GM18520 (cell line): ENCODE measurements around the gene NR1D2.
"Not testable (repeated sequence)": the region's sequence is repeated elsewhere in the genome, so short reads cannot be mapped to it uniquely, and the experiment has no call there.

Source experiments
- ATAC-seq: cut with Tn5 transposase; IDR thresholded peaks from one replicate; pipeline ENCODE4 v1.9.1; 2021; ENCODE audit not compliant: unreplicated experiment

The NR1D2 gene

GRCh38 chr3:24002129-24002528 lies 57.0 kb downstream of the NR1D2 start:
- ATAC-seq = no peak

- ATAC-seq = no peak
Observed at GRCh38 chr3:24003466-24003865, 58.4 kb downstream of the NR1D2 start.

DNA sequence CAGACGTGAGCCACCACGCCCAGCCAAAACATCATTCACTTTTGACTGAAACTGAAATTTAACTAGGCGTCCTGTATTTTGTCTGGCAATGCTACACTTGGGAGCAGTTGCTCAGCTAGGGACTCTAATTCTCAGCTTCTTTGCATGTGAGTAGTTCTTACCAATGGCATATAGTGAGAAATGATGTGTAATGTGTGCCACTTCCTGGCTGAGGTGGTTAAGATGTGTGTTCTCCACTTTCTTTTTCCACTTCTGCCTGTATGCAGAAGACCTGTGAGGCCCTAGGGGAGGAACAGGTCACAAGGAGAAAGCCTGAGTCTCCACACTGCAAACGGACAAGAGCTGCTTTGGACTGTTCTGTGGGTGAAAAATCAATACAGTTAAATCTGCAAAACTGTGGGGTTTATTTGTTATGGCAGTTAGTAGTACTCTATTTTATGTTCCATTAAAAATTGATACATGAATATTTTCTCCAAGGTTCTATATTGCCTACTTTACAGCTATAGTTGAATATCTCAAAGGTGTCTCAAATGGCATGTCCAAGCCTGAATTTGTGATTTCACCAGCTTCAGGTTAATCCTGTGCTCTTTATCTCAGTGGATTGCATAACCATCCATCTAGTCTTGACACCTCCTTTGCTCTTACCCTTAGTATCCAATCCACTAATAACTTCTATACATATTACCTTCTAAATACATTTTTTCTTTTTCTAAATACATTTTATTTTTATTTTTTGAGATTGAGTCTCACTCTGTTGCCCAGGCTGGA lies 59.3 kb downstream of the NR1D2 start:
- ATAC-seq = peak; percentile 95

DNA sequence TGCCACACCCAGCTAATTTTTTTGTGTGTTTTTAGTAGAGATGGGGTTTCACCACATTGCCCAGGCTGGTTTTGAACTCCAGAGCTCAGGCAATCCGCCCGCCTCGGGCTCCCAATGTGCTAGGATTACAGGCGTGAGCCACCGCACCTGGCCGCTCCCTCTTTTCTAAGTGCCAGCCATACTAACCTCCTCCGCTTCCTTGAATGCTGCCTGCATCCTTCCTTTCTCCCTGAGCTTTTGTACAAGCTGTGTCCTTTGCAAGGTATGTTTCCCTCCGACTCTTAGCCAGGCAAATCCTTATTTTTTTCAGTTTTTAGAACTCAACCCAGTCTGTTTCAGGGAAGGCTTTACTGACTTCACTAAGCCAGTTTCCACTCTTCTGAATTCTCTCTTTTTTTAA lies 60.6 kb downstream of the NR1D2 start:
- no peak for ATAC-seq

GRCh38 chr3:24010834-24011233 lies 65.7 kb downstream of the NR1D2 start:
- not testable (repeated sequence) for ATAC-seq

DNA sequence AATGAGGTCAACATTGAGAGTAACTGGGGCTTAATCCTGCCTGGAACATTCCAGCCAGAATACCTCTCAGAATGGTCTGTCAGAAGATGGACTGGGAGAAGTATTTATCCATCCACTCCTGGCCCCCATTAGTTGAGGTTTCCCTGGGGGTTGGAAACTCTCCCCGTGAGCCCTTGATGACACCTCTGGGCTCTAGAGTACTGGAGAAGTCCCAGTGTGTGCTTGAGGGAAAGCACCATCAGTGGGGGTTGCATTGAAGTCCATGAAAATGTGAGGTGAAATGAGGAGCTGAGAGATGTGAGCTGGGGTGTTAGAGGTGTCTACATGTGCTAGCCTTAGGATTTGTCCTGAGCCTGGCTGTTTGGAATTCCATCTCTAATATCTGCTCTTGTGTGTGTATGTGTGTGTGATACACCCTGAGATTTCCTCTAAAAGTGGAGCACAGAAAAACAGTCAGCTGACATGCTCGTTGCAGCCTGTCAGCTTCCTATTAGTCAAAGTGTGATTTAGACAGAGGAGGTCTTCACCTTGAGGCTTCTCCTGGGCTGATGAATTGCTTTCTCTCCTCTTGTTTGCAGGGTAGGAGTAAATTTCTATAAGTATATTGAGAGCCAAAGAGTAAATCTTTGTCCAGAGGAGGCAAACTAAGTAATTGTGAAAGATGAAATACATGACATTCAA lies 67.6 kb downstream of the NR1D2 start:
- peak; percentile 63 for ATAC-seq

DNA sequence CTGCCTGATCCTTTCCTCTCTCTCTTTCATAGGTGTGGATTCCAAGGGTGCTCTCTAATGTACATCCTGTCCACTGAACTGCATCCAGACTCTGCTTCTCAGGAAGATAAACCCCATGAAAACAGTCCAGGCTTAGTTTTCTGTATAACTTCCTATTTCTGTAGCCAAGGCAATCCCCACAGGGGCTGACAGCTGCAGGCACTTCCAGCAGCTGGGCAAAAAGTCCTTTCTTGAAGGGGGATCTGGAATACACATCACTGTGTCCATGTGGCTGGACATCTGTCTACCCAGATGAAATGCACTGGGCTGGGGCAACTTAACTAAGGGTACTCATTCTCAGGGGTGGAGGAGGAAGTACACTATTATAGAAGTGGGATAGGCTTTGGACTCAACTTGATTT lies 72.2 kb downstream of the NR1D2 start:
- ATAC-seq = no peak

DNA sequence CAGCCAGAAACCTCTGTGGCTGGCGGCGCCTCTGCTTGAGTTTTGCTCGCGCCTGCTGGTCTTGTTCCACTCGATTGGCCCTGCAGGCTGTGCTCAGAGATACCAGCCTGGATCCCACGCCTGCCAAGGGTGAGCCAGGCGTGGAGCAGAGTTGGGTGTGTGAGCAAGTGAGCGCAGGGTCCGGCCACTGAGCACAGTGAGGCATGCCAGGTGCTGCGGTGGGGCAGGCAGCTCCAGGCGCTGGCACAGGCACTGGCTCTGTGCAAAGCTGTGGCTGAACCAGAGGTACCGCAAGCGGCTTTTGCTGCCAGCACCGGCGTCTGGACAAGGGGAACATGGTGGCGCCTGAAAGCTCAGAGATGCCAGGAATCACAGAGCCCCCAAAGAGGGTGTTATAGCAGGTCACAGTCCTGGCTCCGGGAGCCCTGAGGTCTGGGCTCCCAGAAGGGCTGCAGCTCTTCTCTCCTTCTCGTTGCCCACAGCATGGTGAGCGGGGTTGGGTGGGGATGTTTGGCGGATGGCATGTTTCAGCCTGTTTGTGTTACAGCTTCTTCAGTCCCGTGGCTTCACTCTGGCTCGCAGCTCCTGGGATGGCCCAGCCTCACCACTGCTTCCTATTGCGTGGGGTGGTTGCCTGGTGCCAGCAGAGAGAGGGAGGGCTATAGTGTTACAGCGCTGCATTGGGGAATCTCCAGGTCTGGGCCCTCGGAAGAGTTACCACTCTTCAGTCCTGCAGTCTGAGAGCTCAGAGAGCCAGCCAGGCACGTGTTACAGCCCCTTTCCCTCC lies 73.9 kb downstream of the NR1D2 start:
- ATAC-seq = no peak

DNA sequence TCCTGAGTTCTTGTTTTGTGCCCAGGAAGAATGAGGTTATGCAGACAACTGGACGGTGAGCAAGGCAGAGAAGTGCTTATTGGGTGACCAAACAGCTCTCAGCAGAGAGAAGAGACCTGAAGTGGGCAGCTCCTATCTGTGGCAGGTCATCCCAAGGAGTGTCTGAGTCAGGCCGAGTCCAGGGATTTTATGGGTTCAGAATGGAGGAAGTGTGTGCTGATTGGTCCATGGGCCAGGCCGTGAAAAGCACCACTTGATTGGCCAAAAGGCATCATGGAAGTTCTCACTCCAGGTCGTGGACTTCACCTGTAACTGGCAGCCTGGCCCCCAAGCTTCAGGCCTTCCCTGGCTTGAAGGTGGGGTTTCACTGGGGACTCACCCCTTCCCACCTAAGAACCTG lies 74.5 kb downstream of the NR1D2 start:
- no peak for ATAC-seq

DNA sequence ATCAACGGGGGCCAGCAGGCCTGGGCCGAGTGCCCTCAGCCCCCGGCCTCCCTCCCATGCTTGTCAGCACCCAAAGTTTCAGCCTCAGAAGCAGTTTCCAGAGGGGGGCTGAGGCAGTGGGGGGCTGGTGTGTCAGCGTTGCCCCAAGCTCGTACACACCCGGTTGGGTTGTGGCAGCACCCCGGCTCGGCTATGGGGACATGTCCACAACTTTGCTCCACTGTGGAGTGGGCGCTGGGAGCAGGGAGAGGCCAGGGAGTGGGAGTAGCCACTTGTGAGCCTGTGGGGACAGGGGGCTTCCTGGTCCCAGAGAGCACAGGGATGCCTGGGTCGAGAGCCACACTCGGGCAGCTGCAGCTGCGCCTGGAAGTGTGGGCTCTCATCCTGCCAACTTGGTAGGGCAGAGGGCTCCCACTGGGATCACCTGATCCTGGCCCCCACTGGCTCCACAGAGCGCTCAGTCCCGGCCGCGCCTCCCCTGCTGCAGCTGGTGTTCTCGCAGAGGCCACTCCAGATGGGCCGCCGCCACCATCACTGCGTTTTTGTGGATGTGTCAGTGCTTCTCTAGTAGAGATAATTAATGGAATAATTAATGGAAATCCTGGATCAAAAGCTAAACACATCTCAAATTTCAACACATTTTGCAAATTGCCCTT lies 75.1 kb downstream of the NR1D2 start:
- no peak for ATAC-seq

GRCh38 chr3:24023197-24023596 lies 78.1 kb downstream of the NR1D2 start:
- ATAC-seq = no peak

GRCh38 chr3:24025805-24026204 lies 80.7 kb downstream of the NR1D2 start:
- ATAC-seq = no peak

DNA sequence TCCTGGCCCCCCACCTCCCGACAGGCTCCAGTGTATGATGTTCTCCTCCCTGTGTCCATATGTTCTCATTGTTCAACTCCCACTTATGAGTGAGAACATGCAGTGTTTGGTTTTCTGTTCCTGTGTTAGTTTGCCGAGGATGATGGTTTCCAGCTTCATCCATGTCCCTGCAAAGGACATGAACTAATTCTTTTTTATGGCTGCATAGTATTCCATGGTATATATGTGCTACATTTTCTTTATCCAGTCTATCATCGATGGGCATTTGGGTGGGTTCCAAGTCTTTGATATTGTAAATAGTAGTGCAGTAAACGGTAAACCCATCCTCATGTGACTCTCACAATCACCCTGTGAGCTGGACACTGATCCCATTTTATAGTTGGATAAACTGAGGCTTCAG lies 81.6 kb downstream of the NR1D2 start:
- ATAC-seq = not testable (repeated sequence)

GRCh38 chr3:24027946-24028345 lies 82.9 kb downstream of the NR1D2 start:
- no peak for ATAC-seq
